ENCODE data around the gene CC2D2B.
"Not testable (repeated sequence)": the region's sequence is repeated elsewhere in the genome, so short reads cannot be mapped to it uniquely, and the experiment has no call there.

The CC2D2B gene

GRCh38 chr10:95866467-95866842 is 41.3 kb upstream of the CC2D2B start:
- DNase-seq (ENCODE audit: extremely low read depth, low read depth), result no peak
- TF ChIP-seq CTCF (IDR thresholded peaks at IDR 0.05; ENCODE audit: low read depth, low read length), result no peak

- no peak for DNase-seq (ENCODE audit: extremely low read depth, low read depth)
- TF ChIP-seq CTCF (IDR thresholded peaks at IDR 0.05; ENCODE audit: low read depth, low read length), result no peak
Measured at GRCh38 chr10:95867866-95868265, 39.9 kb upstream of the CC2D2B start.

- DNase-seq (ENCODE audit: extremely low read depth, low read depth), result no peak
- no peak for TF ChIP-seq CTCF (IDR thresholded peaks at IDR 0.05; ENCODE audit: low read depth, low read length)
Measured at GRCh38 chr10:95872158-95872711, 35.5 kb upstream of the CC2D2B start.

GRCh38 chr10:95873139-95873538 is 34.6 kb upstream of the CC2D2B start:
- DNase-seq (ENCODE audit: extremely low read depth, low read depth), result no peak
- no peak for TF ChIP-seq CTCF (IDR thresholded peaks at IDR 0.05; ENCODE audit: low read depth, low read length)

- no peak for TF ChIP-seq CTCF (IDR thresholded peaks at IDR 0.05; ENCODE audit: low read depth, low read length)
- DNase-seq (ENCODE audit: extremely low read depth, low read depth), result no peak
Measured at GRCh38 chr10:95873651-95874050, 34.1 kb upstream of the CC2D2B start.

GRCh38 chr10:95874783-95875182 is 33.0 kb upstream of the CC2D2B start:
- not testable (repeated sequence) for DNase-seq (ENCODE audit: extremely low read depth, low read depth)

- no peak for TF ChIP-seq CTCF (IDR thresholded peaks at IDR 0.05; ENCODE audit: low read depth, low read length)
- no peak for DNase-seq (ENCODE audit: extremely low read depth, low read depth)
Measured at GRCh38 chr10:95876756-95877155, 31.0 kb upstream of the CC2D2B start.

GRCh38 chr10:95877881-95878280 is 29.9 kb upstream of the CC2D2B start:
- no peak for DNase-seq (ENCODE audit: extremely low read depth, low read depth)
- no peak for TF ChIP-seq CTCF (IDR thresholded peaks at IDR 0.05; ENCODE audit: low read depth, low read length)

Measured in AG09319 (cell line).